Measurements from ENCODE around the gene ALG9.

Gene ALG9

GRCh38 chr11:111878849-111879636 lies 7.7 kb upstream of the ALG9 start, which contains the start of the genes CFAP68 and FDXACB1:
Gene CFAP68, plus strand, starts transcription at chr11:111879541. Its CDS starts 20 bp downstream, at chr11:111879561.
Gene FDXACB1, minus strand, starts transcription at chr11:111879165. Its CDS starts 33 bp downstream, at chr11:111879132.
- peak; percentile 98 for DNase-seq

- peak; percentile 44 for DNase-seq
Observed at GRCh38 chr11:111878385-111878848, 7.0 kb upstream of the ALG9 start.

- DNase-seq, result no peak
Observed at GRCh38 chr11:111871693-111872161, 346 bp upstream of the ALG9 start.

GRCh38 chr11:111870522-111870885 lies 877 bp downstream of the ALG9 start:
- DNase-seq, result no peak

GRCh38 chr11:111870113-111870512 lies 1.3 kb downstream of the ALG9 start:
- no peak for DNase-seq

- no peak for DNase-seq
Observed at GRCh38 chr11:111860257-111860656, 11.1 kb downstream of the ALG9 start.

GRCh38 chr11:111855506-111855905 lies 15.9 kb downstream of the ALG9 start:
- DNase-seq, result no peak

- no peak for DNase-seq
Observed at GRCh38 chr11:111852103-111852502, 19.3 kb downstream of the ALG9 start.

- peak; percentile 24 for DNase-seq
Observed at GRCh38 chr11:111851636-111852035, 19.7 kb downstream of the ALG9 start.

- DNase-seq, result no peak
Observed at GRCh38 chr11:111851067-111851466, 20.3 kb downstream of the ALG9 start.

GRCh38 chr11:111849631-111850030 lies 21.8 kb downstream of the ALG9 start:
- no peak for DNase-seq

GRCh38 chr11:111846636-111847035 lies 24.7 kb downstream of the ALG9 start:
- DNase-seq, result peak; percentile 17

- DNase-seq, result no peak
Observed at GRCh38 chr11:111846063-111846462, 25.3 kb downstream of the ALG9 start.

GRCh38 chr11:111845276-111846028 lies 25.9 kb downstream of the ALG9 start:
- DNase-seq, result no peak

GRCh38 chr11:111843661-111844060 lies 27.7 kb downstream of the ALG9 start:
- DNase-seq, result no peak

GRCh38 chr11:111841370-111842053 lies 29.9 kb downstream of the ALG9 start:
- DNase-seq, result peak; percentile 75

- no peak for DNase-seq
Observed at GRCh38 chr11:111840143-111840542, 31.2 kb downstream of the ALG9 start.

- no peak for DNase-seq
Observed at GRCh38 chr11:111838054-111838453, 33.3 kb downstream of the ALG9 start.

GRCh38 chr11:111837366-111837891 lies 34.0 kb downstream of the ALG9 start:
- DNase-seq, result no peak

- no peak for DNase-seq
Observed at GRCh38 chr11:111836721-111837120, 34.7 kb downstream of the ALG9 start.

GRCh38 chr11:111836162-111836561 lies 35.2 kb downstream of the ALG9 start:
- no peak for DNase-seq

- no peak for DNase-seq
Observed at GRCh38 chr11:111835665-111836064, 35.7 kb downstream of the ALG9 start.

Measured in kidney glomerular epithelial cell (primary cell).